A673 (cell line): ENCODE measurements around the gene F13A1. TPM values are rescaled to one million over a fixed set of nuclear protein-coding genes. Genes with fewer than 3 reads are reported as not detected.

Experiments used
- BruUV-seq: library from RNA; stranded (reverse); fragments of 400-500 nt; replicated peaks from 2 replicates; lab custom pipeline; 2021; lab: Mats Ljungman, UMichigan
- CTCF ChIA-PET: fragments of 300-600 bp; sonication (Branson Sonifier 250); formaldehyde crosslinking; loops from one replicate; lab custom pipeline; 2022; ENCODE audit warnings: antibody characterized with exemption; lab: Charles Lee
- POLR2A ChIA-PET: fragments of 300-600 bp; sonication (Branson Sonifier 250); formaldehyde crosslinking; loops from one replicate; lab custom pipeline; 2022; ENCODE audit warnings: antibody characterized with exemption; ENCODE audit not compliant: low non-redundant PET; lab: Charles Lee
- DNase-seq: peaks from one replicate; pipeline ENCODE4 v3.0.0-alpha.2; 2015; ENCODE audit warnings: low spot score
- H3K27ac ChIP-seq: fragments of 200-600 bp; sonication (generic); 2 replicates; pipeline ENCODE4 v1.5.1; 2016; ENCODE audit warnings: mixed run types, low read depth, mild to moderate bottlenecking, mixed read lengths, antibody characterized with exemption, low read length; ENCODE audit not compliant: poor library complexity, severe bottlenecking
- H3K27me3 ChIP-seq: fragments of 200-600 bp; sonication (generic); replicated peaks from 2 replicates; pipeline ENCODE4 v1.6.1; 2017; ENCODE audit warnings: mixed run types, low read depth, mild to moderate bottlenecking, mixed read lengths, antibody characterized with exemption, low read length; ENCODE audit not compliant: insufficient read depth, poor library complexity
- H3K36me3 ChIP-seq: fragments of 200-600 bp; sonication (generic); 2 replicates; pipeline ENCODE4 v1.6.1; 2016; ENCODE audit warnings: mixed run types, mild to moderate bottlenecking, mixed read lengths, antibody characterized with exemption, low read length; ENCODE audit not compliant: insufficient read depth, poor library complexity, severe bottlenecking
- H3K4me1 ChIP-seq: fragments of 200-600 bp; sonication (generic); 2 replicates; pipeline ENCODE4 v1.6.1; 2017; ENCODE audit warnings: mixed run types, mild to moderate bottlenecking, mixed read lengths, antibody characterized with exemption, low read length; ENCODE audit not compliant: insufficient read depth, poor library complexity, severe bottlenecking
- H3K4me3 ChIP-seq: fragments of 200-600 bp; sonication (generic); 2 replicates; pipeline ENCODE4 v1.5.1; 2016; ENCODE audit warnings: low read depth, mixed run types, mild to moderate bottlenecking, mixed read lengths, low read length; ENCODE audit not compliant: poor library complexity, severe bottlenecking
- H3K9me3 ChIP-seq: fragments of 200-600 bp; sonication (generic); 2 replicates; pipeline ENCODE4 v1.6.1; 2016; ENCODE audit warnings: mixed run types, low read depth, mild to moderate bottlenecking, mixed read lengths, antibody characterized with exemption, low read length; ENCODE audit not compliant: poor library complexity, severe bottlenecking
- CTCF ChIP-seq: fragments of 300-800, 200-600 bp; sonication (generic); conservative IDR thresholded peaks from 2 replicates; pipeline ENCODE4 v1.5.1; 2017; ENCODE audit warnings: low read depth, mild to moderate bottlenecking, antibody characterized with exemption, low read length, moderate library complexity, mixed read lengths
- EZH2 ChIP-seq: fragments of 200-600 bp; sonication (generic); IDR thresholded peaks from 2 replicates; pipeline ENCODE4 v1.6.1; 2017; ENCODE audit warnings: borderline replicate concordance, low read depth, mild to moderate bottlenecking, mixed read lengths, antibody characterized with exemption, low read length; ENCODE audit not compliant: poor library complexity, severe bottlenecking
- intact Hi-C: fragments of 100-400 bp; cut with micrococcal nuclease; formaldehyde crosslinking; loops from one replicate; pipeline ENCODE4 v1.10.0; 2022; ENCODE audit not compliant: unreplicated experiment
- total RNA-seq: library from RNA; stranded (reverse); gene quantifications from 2 replicates; pipeline ENCODE4 v1.2.3, GENCODE V29; 2021

The F13A1 gene
- total RNA-seq, 1 experiment from 2014 or later, result not detected

- TF ChIP-seq EZH2, result no peak
- no peak for TF ChIP-seq CTCF
- DNase-seq, result no peak
- Histone ChIP-seq H3K36me3 (no peaks in the 10 kb centered on the region), H3K9me3 (no peaks in the 10 kb centered on the region), H3K4me1 (no peaks in the 10 kb centered on the region), H3K27me3 (peaks cover 25% of the 10 kb centered on the region), H3K27ac (no peak overlapping the region), H3K4me3 (no peak overlapping the region)
- BruUV-seq, result no TSS peak
- ChIA-PET CTCF (no interaction called here), POLR2A (interaction anchor here (0.5 kb wide), 1 partner anchor 41 kb away, joined by 3 read pairs; no protein-coding TSS in a partner anchor)
- intact Hi-C loops, result loop anchor here (10.0 kb wide), 1 partner anchor 87 kb away; no protein-coding TSS in a partner anchor
These were observed 92.6 kb downstream of the F13A1 start for GRCh38 chr6:6227896-6228295.

GRCh38 chr6:6225885-6226529 is 94.5 kb downstream of the F13A1 start:
- H3K36me3 ChIP-seq, result no peaks in the 10 kb centered on the region
- BruUV-seq, result no TSS peak
- intact Hi-C loops, result loop anchor here (10.0 kb wide), 1 partner anchor 89 kb away; no protein-coding TSS in a partner anchor
- no peak for DNase-seq
- CTCF ChIA-PET, result no interaction called here
- POLR2A ChIA-PET, result no interaction called here
- no peaks in the 10 kb centered on the region for H3K4me1 ChIP-seq
- H3K9me3 ChIP-seq, result no peaks in the 10 kb centered on the region
- peaks cover 19% of the 10 kb centered on the region for H3K27me3 ChIP-seq
- no peak overlapping the region for H3K27ac ChIP-seq
- no peak overlapping the region for H3K4me3 ChIP-seq
- TF ChIP-seq EZH2, result no peak
- TF ChIP-seq CTCF, result no peak

- no peak overlapping the region for H3K27ac ChIP-seq
- no TSS peak for BruUV-seq
- no peaks in the 10 kb centered on the region for H3K36me3 ChIP-seq
- ChIA-PET POLR2A (no interaction called here), CTCF (no interaction called here)
- H3K9me3 ChIP-seq, result no peaks in the 10 kb centered on the region
- peaks cover 19% of the 10 kb centered on the region for H3K27me3 ChIP-seq
- TF ChIP-seq EZH2 (no peak), CTCF (no peak)
- H3K4me1 ChIP-seq, result no peaks in the 10 kb centered on the region
- DNase-seq, result no peak
- no peak overlapping the region for H3K4me3 ChIP-seq
- intact Hi-C loops, result loop anchor here (5.0 to 10.0 kb wide), 2 partner anchors 90 to 267 kb away; no protein-coding TSS in a partner anchor
These were observed 95.5 kb downstream of the F13A1 start for GRCh38 chr6:6224933-6225486.
